Left renal pelvis (tissue), 4 donors: ENCODE data around the gene WDR11. TPM values are rescaled to one million over a fixed set of nuclear protein-coding genes. Genes with fewer than 3 reads are reported as not detected.

Experiments used
- DNase-seq, 4 donors: peaks; one replicate each; pipeline ENCODE4 v3.0.0-alpha.2; 2013; ENCODE audit warnings: low read depth in 4 of 4, low spot score in 3 of 4
- polyA plus RNA-seq, 4 donors: library from polyadenylated mRNA; unstranded; fragments of 120-200 nt; gene quantifications; one replicate each; pipeline ENCODE4 v1.2.1, GENCODE V29; 2013; ENCODE audit not compliant: insufficient read length in 4 of 4

The WDR11 gene
- polyA plus RNA-seq, 4 donors = 49.9 to 93.6 (median 66.8) TPM

- DNase-seq = no peak
These were observed 92.4 kb downstream of the WDR11 start for GRCh38 chr10:120943542-120943941.

DNA sequence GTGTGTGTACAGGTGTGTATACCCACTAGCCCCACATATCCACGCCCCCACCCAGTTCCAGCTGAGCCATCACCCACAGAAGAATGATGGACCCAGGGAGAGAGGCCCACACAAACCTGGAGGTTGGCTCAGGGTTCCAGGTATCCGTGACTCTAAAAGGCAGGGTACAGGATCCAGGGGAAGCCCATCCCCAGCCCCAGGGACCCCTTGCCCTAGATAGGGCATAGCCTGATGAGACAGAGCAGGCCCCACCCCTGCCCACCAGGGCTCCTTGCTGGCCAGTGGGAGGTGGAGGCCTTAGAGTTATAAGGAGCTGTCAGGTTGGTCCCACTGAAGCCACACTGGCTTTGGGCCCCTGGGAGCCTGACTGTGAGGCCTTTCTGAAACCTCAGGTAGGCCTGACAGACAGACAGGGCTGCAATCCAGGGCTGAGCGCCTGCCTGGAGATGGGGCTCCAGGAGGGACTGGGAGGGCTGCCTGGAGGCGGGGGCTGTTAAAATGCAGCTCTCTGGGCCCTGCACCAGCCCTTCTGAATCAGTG is 93.5 kb downstream of the WDR11 start:
- no peak for DNase-seq

- DNase-seq = no peak
These were observed 94.0 kb downstream of the WDR11 start for GRCh38 chr10:120945182-120945581.

- no peak for DNase-seq
These were observed 94.7 kb downstream of the WDR11 start for GRCh38 chr10:120945801-120946302.

DNA sequence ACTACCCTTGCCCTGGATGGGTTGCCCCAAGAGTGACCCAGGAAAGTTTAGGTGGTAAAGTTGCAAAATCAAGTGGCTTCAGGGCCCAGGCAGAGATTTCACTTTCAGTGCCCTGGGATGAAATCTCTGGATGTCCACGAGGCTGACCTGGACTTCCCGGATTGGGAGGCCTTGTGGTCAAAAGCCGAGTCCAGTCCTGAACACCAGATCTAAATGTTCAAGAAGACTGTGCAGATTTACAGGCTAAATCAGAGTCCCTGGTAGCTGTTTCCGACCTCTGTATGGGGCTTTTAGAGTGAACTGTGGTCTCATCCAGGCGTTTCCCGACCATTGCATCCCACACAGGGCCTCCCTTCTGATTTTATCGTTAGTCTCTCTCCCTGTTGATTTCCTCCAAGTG is 95.3 kb downstream of the WDR11 start:
- no peak for DNase-seq

GRCh38 chr10:120948889-120949608 is 97.9 kb downstream of the WDR11 start:
- DNase-seq = peak in 2 of 4 donors; percentile 66

GRCh38 chr10:120949609-120950031 is 98.5 kb downstream of the WDR11 start:
- DNase-seq = no peak

- no peak for DNase-seq
These were observed 98.9 kb downstream of the WDR11 start for GRCh38 chr10:120950051-120950561.

DNA sequence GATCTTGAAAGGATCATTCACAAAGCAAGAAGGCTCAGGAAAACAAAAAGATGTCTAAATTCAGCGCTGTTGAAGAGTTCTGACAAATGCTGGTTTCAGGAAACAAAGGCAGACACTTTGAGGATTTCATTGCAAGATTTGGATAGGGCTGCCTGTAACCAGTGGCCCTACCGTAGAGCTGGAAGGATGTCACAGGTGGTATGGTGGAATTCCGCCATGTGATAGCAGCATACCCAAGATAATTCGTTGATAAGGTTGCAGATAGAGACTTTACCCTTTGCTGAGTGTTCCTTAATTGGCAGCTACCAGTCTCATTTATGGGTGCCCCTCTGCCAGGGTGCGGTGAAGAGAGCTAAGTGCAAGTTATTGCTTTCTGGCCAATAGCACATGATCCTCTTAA is 100.1 kb downstream of the WDR11 start:
- no peak for DNase-seq

GRCh38 chr10:120953897-120954296 is 102.7 kb downstream of the WDR11 start:
- DNase-seq = no peak
